HG03460 (cell line): ENCODE measurements around the gene PPY.
"Not testable (repeated sequence)": the region's sequence is repeated elsewhere in the genome, so short reads cannot be mapped to it uniquely, and the experiment has no call there.

ENCODE experiments used
- ATAC-seq: cut with Tn5 transposase; IDR thresholded peaks from one replicate; pipeline ENCODE4 v1.9.1; 2021; ENCODE audit not compliant: unreplicated experiment

The PPY gene

DNA sequence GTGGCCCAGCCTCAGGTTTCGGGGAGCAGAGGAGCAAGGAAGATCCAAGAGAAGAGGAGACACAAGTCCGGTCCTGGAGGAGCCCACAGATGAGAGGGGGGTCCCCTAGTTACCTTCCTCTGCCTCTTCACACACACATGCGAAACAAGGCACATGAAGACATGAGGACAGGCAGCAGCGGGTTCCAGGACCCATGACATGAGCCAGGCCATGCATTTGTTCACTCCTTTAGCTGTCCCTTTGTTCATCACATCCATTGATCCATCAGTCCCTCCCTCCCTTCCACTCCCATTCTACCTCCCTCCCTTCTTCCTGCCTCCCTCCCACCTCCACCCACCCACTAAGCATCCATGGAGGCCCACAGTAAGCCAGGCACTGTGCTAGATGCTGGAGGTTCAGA, 9.4 kb downstream of the PPY start:
- ATAC-seq: no peak

DNA sequence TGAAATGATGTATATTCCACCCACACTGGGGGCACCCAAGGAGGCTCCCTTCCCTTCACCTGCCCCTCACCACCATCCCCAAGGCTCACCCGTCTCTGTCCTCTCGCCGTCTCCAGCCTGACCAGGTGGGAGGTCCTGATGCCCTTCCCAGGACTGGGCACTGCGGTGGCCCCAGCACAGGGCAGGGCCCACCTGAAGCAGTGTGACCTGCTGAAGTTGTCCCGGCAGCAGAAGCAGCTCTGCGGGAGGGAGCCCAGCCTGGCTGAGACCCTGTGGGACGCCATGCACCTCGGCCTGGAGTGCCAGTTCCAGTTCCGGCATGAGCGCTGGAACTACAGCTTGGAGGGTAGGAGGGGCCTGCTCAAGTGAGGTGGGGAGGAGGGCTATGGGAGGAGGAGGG, 9.9 kb downstream of the PPY start:
- ATAC-seq: no peak

DNA sequence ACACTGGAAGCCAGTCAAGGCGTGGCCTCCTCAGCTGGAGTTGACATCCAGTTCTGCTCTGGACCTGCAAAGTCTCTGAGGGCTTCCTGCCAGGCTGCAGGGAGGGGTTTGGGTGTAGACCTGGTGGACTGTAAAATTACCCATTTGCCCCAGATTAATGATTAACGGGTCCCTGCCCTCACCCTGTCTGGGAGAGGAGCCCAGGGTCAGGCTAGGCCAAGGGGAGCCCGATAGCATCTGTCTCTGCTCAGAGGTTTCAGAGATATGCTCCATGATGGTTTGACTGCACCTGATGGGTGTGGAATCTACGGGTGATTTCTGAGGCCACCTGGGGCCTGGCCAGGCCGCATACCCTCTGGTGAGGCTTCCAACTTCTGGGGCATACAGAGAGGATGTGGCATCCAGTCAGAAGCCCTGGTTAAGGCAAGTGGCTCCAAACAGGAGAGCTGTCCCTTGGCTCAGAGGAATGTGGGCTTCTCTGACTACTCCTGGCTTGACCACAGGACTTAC, 11.2 kb downstream of the PPY start:
- no peak for ATAC-seq

DNA sequence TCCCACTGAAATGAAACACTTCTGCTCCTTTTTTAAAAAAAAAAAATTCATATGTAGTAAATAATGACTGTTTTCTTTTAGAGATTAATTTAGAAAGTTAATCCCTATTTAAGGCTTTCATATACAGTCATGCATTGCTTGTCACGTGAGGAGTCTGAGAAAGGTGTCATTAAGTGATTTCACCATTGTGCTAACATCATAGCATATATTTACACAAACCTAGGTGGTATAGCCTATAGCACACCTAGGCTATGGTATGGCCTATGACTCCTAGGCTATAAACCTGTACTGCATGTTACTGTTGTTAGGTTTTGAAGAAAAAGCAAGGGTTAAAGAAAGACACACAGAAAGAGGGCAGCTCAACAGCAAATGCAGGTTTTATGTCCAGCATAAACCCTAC, 13.7 kb downstream of the PPY start:
- no peak for ATAC-seq

DNA sequence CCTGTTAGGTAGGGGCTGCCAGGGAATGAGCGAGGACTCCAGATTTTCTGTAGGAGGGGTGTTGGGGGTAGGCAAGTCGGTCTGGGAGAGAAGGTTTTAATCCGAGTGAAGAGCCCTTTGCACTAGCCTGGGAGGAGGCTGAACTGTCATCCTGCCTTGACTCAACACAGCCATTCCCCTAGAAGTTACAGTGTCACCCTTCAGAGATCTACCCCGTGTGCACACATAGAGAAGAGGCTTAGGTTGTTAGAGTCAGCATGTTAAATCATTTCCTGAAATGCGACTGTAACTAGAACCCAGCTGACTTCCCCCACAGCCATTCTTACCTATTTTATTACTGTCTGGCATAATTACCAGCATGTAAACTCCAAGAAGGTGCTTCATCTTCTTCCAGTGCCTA, 14.3 kb downstream of the PPY start:
- ATAC-seq: not testable (repeated sequence)

DNA sequence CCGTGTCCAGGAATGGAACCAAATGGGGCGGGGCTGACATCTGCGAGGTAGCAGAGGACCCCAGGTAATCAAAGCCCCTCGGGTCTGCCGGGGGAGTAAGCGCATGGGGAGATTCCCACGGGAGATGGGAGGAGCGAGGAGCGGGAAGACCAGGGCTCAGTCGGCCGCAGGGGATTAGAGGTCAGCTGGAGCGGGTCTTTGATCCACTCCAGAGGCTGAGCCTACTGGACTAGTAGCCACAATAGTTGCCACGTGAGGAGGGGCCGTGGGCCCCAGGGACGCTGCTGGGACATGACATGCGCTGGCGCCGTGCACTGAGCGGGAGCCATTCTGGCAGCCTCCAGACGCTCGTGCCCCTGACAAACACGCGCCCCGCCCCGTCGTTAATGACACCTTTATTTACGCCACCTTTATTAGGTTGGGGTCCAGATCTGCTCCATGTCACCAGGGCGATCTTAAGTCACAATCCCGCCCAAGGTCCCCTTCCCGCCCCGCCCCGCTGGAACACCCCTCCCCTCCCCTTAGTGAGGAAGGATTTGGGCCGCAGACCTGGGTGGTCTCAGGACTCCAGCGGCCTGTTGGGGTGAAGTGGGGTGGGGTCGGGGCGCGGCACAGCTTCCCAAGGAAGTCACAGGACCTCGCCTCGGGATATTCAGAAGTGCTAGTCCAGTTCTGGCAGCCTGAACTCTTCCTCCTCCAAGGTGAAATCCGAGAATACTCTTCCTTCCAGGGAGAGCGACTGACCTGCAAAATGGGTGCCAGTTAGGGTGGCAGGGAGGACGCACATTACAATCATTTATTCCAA, 15.0 kb downstream of the PPY start:
- no peak for ATAC-seq

DNA sequence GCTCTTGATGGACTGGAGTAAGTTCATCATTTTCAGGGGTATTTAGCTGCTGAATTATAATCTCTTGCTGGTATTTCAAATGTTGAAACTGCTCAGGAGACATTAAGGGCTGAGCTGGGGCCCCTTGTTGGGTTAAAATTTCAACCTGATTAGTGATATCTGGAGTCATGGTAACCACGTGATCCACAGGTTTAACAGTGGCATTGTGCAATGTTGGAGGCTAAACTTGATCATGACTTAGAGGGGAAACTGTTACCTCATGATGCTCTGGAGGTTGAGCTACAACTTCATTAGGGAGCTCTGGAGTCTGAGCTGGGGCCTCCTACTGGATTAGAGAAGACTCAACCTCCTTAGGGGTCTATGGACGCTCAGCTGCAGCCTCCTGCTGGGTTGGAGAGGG, 17.7 kb downstream of the PPY start:
- ATAC-seq: no peak

DNA sequence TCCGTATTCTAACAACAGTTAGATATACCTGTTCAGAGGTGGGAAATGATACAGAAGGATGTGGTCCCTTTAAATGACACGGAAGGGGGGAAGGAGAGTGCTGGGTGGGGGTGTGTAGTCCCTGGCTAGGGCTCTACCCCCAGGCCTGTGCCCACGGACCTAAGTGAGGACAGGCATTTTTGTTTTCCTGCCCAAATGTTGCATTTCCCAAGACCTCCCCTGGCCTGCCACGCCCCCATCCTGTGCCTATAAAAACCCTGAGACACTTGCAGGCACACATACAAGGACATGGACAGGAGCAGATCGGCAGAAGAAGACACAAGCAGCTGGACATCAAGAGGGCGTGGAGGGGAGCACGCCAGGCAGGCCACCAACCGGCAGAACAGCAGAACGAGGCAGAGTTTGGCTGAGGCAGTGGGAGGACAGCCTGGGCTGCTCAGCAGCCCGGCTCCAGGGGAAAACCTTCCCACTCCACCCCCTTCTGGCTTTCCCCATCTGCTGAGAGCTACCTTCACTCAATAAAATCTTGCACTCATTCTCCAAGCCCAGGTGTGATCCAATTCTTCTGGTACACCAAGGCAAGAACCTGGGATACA, 21.7 kb downstream of the PPY start:
- ATAC-seq: no peak

DNA sequence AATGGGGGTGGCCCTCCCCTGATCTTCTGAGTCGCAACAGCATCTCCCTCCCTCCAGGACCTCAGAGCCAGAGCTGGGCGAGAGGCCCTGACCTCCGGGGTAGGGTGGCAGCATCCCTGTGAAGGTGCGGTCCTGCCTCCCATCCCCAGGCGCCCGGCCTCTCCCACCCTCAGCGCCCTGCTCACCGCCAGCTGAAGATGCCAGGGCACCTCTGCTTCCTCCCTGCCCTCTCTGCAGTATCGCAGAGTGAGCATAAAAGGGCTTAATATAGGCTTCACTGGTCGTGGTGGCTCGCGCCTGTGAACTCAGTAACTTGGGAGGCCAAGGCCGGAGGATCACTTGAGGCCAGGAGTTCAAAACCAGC, 24.3 kb downstream of the PPY start:
- no peak for ATAC-seq

DNA sequence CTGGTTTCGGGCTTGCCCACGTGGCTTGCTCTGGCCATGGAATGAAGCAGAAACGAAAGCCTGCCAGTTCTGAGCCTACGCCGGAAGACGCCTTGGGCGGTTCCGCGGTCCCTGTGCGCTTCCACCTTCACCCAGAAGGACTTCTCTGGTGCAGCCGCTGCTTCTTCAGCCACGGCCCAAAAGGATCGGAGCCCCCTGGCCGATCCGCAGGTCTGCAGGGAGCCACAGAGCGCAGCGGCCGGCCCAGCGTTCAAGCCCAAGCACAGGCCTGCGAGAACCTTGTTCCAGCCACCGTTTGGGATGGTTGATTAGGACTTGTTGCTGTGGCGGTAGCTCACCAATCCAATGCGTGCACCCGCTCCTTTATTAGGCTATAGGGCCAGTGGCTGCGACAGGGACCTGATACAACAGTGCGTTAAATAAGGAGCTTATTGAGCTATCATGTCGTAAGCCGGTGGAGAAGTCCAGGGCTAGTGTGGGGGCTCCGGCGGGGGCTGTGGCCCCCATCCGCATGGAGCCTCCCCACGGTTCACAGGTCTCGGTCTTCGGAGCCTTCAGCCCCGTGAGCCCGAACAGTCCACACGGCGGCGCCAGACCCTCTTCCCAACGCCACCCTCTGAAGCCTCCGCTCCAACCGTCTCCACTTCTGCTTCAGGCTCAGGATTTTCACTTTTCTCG, 24.8 kb downstream of the PPY start:
- no peak for ATAC-seq

DNA sequence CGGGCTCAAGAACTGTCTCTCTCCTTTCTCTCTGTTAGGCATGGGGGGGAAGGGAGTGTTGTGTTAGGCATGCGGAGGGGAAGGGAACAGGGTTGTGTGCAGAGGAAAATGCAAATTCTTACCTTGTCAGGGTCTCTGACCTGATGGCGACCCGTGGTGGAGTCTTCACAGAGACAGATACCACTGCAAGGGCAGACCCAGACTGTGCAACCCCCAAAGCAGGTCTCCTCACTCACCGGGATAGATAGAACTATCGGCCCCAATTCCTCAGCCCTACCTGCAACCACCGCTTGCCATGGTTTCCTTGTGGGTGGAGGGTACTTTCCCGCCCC, 25.3 kb downstream of the PPY start:
- no peak for ATAC-seq

DNA sequence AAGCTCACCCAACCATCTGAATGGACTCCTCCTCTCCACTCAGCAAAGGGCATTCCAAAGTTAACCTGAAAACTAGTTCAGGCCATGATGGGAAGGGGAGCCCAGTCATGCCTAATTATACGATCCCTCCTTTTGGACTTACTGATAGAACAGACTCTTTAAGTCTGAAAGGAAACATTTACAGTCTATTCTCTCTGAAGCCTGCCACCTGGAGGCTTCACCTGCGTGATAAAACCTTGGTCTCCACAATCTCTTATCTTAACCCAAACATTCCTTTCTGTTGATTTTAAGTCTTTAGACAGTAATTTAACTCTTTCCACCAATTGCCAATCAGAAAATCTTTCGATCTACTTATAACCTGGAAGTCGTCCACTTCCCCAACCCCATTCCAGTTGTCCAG, 25.9 kb downstream of the PPY start:
- no peak for ATAC-seq

DNA sequence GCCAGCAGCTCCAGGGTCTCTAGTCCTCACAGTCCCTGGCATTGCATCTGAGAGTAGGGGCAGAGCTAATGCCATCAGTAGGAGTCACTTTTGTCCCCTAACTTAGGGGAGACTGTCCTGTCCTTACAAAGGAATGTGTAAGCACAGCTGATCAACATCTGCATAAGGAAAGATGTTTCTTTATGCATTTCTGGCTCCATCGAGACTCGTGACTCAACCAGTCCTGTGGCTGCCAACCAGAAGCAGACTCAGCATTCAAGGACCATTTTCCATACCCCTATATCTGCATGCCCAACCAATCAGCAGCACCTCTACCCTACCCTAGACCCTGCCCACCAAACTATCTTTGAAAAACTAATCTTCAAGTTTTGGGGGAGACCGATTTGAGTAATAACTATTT, 26.7 kb downstream of the PPY start:
- ATAC-seq: no peak

DNA sequence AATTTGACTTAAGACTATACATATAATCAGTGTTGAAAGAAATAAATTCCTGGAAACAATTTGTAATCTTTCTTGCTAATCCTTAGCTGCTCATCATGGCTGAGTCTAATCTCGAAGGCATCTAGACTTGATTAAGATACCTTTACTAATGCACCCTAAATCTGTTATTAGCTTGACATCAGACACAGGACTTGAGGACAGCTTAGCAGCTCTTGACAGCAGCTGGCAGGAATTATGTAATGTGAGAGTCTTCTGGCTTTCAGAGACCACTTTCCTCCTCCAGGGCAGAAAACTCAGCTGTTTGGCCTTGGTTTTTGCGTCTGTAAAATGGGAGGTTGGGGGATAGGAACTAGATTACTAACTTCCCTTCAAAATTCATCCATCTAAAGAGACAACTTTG, 27.8 kb downstream of the PPY start:
- ATAC-seq: no peak

DNA sequence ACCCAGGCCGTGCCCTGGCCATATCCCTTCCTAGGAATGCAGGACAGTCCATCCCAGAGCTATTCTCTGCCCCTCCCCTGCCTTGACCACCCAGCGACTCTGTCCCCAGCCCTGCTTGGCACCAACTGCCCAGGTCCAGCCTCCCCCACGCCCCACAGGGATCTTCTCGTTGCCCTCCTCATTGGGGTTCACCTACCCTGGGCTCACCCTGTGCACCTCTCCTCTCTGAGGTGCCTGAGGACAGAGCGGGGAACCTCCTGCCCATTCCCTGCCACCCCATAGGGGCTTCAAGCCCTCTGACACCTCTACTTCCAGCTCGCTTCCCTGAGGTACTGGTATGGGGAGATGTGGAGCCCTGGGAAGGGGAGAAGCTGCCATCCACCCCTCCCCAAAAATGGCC, 28.7 kb downstream of the PPY start:
- no peak for ATAC-seq

DNA sequence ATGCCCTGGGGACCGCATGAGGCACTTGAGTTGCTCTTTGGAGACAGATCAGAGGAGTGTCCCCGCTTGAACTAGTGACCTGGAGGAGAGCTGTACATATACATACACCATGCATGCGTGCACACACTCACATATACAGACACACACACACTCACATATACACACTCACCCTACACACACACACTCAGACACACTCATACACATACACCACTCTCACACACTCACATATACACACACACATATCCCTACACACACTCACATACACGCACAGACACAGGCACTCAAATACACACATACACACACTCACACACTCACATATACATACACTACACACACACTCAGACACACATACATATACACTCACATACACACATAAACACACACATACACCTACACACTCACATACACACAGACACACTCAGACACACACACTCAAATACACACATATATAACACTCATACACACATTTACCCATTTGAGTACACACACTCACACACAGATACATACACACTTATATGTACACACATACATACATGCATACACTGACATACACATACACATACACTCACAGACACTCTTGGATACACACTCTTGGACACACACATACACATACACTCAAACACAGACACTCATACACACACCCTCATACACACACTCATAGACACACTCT, 29.5 kb downstream of the PPY start:
- ATAC-seq: no peak

DNA sequence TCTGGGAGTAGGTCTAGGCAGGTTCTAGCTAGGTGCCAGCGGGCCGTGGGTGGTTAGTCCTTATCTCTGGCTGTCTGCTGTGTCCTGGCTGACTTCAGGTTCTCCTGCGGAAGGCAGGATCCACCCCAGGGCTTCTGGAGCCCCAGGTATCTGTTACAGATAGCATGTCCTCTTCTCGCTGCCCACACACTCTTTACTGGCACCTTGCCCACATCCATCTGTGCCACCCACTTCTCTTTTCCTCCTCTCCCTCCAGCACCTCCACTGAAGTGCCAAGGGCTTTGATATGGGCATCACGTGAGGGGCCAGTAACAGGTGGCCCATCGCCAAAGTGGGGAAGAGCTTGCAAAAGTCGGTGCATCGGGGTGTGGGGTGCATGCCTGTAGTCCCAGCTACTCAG, 30.4 kb downstream of the PPY start:
- no peak for ATAC-seq

DNA sequence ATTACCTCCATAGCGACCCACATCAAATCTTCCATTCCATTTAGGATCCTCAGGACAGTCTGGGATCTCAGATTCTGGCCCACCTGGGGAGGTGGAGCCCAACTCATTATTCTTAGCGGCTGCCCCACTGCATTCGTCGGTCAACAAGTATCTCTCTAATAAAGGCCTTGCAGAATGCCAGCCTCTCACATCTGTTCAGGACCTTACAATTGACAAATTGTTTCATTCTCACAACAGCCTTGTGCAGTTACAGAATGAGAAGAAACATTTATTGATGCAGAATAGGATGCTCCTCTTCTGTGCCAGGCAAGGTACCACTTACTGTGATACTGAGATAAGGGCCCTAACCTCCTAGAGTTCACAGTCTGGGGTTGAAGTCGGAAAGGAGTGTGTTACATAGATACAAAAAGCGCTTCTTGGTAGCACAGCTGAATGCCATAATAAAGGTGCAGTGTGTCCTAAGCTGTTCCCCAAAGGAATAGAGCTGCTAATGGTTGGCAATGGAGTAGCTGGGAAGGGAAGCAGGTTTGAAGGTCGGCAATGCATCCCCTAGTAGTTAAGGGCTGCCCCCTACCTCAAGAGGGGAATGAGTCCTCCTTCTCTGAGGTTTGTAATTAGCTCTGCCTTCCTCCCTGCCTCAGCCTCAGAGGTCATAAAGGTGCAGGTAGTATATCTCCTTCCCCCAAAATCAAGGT, 32.6 kb downstream of the PPY start:
- no peak for ATAC-seq

DNA sequence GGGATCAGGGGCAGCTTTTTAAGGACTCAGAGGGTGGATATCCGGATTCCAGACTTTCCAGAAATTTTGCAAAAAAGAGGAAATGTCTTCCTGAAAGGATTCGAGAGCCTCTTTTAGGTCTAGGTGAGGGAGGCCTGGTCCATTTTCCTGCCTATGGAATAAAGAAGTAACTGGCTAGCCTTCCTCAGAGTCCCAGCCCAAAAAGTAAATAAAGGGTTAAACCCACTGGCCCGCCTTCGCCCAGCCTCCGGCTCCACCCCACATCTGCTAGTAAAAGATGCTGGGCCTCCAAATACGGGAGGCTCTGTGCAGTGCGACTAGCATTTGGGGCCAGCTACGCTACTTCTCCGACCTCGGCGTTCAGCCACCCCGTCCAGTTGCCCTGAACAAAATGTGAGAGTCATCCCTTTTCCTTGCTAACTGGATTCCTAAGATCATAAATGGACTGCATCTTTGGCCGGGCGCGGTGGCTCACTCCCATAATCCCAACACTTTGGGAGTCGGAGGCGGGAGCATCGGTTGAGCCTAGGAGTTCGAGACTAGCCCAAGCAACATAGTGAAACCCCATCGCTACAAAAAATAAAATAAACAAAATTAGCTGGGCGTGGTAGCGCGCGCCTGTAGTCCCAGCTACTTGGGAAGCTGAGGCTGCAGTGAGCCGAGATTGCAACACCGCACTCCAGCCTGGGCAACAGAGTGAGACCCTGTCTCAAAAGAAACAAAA, 34.1 kb downstream of the PPY start:
- no peak for ATAC-seq

DNA sequence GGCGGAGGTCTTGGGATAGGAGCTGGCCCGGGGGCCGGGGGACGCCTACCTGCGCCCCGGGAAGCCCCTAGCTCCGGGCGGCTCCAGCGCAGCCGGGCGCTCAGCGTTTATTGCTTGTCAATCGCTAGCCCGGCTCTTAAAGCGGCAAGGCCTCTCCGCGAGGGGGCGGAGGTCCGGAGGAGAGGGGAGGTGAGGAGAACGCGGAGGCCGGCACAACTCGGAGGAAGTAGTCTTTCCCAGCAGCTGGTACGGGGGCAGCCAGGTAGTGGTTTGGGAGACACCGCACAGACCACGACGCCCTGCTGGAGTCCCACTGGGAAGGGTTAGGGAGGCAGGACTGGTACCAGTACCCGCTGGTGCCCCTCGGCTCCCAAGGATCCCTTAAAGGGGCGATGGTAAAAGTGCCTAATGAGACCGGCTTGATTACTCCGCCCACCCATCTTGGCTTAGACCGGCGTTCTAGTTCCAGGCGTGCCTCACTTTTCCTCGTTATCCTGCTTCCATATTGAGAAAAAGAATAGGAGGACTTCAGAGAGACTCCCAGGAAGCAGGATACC, 34.8 kb downstream of the PPY start, which contains the start of gene MPP2:
MPP2 (minus strand) TSS at position 112 of the 557 bp plus-strand sequence. CDS start 3,076 bp downstream, outside the sequence.
- ATAC-seq: no peak
